Ishikawa (cell line): ENCODE measurements around the gene KCNMB1.

Experiments used
- EGR1 ChIP-seq: IDR thresholded peaks from 2 replicates; pipeline ENCODE4 v1.6.1; 2012
- EP300 ChIP-seq: IDR thresholded peaks from 2 replicates; pipeline ENCODE4 v1.6.1; 2012; ENCODE audit warnings: borderline replicate concordance
- NFIC ChIP-seq: IDR thresholded peaks from 2 replicates; pipeline ENCODE4 v1.6.1; 2012
- TAF1 ChIP-seq: IDR thresholded peaks from 2 replicates; pipeline ENCODE4 v1.6.1; 2012; ENCODE audit warnings: low read depth, mild to moderate bottlenecking
- TEAD4 ChIP-seq: IDR thresholded peaks from 2 replicates; pipeline ENCODE4 v1.6.1; 2012
- TF ChIP-seq, protein P1 (sequence below): IDR thresholded peaks from 2 replicates; pipeline ENCODE4 v1.6.1; 2012; ENCODE audit warnings: low read depth, mild to moderate bottlenecking

GRCh38 chr5:170361116-170361515, 28.1 kb downstream of the KCNMB1 start:
- TF ChIP-seq, protein P1, sequence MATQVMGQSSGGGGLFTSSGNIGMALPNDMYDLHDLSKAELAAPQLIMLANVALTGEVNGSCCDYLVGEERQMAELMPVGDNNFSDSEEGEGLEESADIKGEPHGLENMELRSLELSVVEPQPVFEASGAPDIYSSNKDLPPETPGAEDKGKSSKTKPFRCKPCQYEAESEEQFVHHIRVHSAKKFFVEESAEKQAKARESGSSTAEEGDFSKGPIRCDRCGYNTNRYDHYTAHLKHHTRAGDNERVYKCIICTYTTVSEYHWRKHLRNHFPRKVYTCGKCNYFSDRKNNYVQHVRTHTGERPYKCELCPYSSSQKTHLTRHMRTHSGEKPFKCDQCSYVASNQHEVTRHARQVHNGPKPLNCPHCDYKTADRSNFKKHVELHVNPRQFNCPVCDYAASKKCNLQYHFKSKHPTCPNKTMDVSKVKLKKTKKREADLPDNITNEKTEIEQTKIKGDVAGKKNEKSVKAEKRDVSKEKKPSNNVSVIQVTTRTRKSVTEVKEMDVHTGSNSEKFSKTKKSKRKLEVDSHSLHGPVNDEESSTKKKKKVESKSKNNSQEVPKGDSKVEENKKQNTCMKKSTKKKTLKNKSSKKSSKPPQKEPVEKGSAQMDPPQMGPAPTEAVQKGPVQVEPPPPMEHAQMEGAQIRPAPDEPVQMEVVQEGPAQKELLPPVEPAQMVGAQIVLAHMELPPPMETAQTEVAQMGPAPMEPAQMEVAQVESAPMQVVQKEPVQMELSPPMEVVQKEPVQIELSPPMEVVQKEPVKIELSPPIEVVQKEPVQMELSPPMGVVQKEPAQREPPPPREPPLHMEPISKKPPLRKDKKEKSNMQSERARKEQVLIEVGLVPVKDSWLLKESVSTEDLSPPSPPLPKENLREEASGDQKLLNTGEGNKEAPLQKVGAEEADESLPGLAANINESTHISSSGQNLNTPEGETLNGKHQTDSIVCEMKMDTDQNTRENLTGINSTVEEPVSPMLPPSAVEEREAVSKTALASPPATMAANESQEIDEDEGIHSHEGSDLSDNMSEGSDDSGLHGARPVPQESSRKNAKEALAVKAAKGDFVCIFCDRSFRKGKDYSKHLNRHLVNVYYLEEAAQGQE, result no peak
- TF ChIP-seq NFIC (no peak), TEAD4 (no peak), EGR1 (no peak), TAF1 (no peak), EP300 (no peak)
